CD4-positive, CD25-positive, alpha-beta regulatory T cell (primary cell): ENCODE data around the gene DUOX1. TPM values are rescaled to one million over a fixed set of nuclear protein-coding genes. Genes with fewer than 3 reads are reported as not detected.

ENCODE experiments used
- ATAC-seq, 2 donors: fragments of 150-1000 bp; cut with Tn5 transposase; one replicate each; pipeline ENCODE4 v1.10.0; 2021; ENCODE audit warnings: low read depth in 2 of 2, moderate number of reproducible peaks in 2 of 2, moderate library complexity in 1 of 2
- DNase-seq, 3 donors: peaks; one replicate each; pipeline versions ENCODE4 v3.0.0 to v3.0.0-alpha.2; 2012 to 2022; ENCODE audit warnings: mixed read lengths in 1 of 3
- H3K27ac ChIP-seq: one replicate; pipeline ENCODE4 v1.7.0; 2013; ENCODE audit warnings: mild to moderate bottlenecking, low read length; ENCODE audit not compliant: insufficient read depth, poor library complexity, severe bottlenecking
- H3K27me3 ChIP-seq: one replicate; pipeline ENCODE4 v1.7.0; 2013; ENCODE audit warnings: low read length; ENCODE audit not compliant: control insufficient read depth, insufficient read depth
- H3K36me3 ChIP-seq: one replicate; pipeline ENCODE4 v1.7.0; 2013; ENCODE audit warnings: mild to moderate bottlenecking, low read length, moderate library complexity; ENCODE audit not compliant: control insufficient read depth, insufficient read depth
- H3K4me1 ChIP-seq: 2 replicates; pipeline ENCODE4 v1.7.0; 2013; ENCODE audit warnings: mild to moderate bottlenecking, low read length; ENCODE audit not compliant: insufficient read depth, control insufficient read depth, poor library complexity, severe bottlenecking
- H3K4me3 ChIP-seq: one replicate; pipeline ENCODE4 v1.7.0; 2013; ENCODE audit warnings: low read depth, mild to moderate bottlenecking, low read length, moderate library complexity
- H3K9me3 ChIP-seq, 2 experiments: 1 replicate in 1 of 2; 2 replicates in 1 of 2; pipeline ENCODE4 v1.7.0; 2013; ENCODE audit warnings: low read length in 2 of 2, mild to moderate bottlenecking in 1 of 2, moderate library complexity in 1 of 2; ENCODE audit not compliant: control insufficient read depth in 2 of 2
- H3K27ac Mint-ChIP-seq, 3 donors: one replicate each; pipeline ENCODE4 v1.8.0; 2020 to 2022; ENCODE audit warnings: mild to moderate bottlenecking in 3 of 3, mixed read lengths in 3 of 3, moderate library complexity in 2 of 3
- H3K27me3 Mint-ChIP-seq: one replicate; pipeline ENCODE4 v1.8.0; 2022; ENCODE audit warnings: mild to moderate bottlenecking, mixed read lengths
- H3K36me3 Mint-ChIP-seq: one replicate; pipeline ENCODE4 v1.8.0; 2020; ENCODE audit warnings: mixed read lengths
- H3K4me1 Mint-ChIP-seq, 4 donors: one replicate each; pipeline ENCODE4 v1.8.0; 2020 to 2022; ENCODE audit warnings: mixed read lengths in 4 of 4, mild to moderate bottlenecking in 1 of 4
- H3K4me3 Mint-ChIP-seq, 4 donors: one replicate each; pipeline ENCODE4 v1.8.0; 2020 to 2022; ENCODE audit warnings: mild to moderate bottlenecking in 4 of 4, mixed read lengths in 4 of 4, moderate library complexity in 3 of 4
- H3K9me3 Mint-ChIP-seq, 7 donors: one replicate each; pipeline ENCODE4 v1.8.0; 2020 to 2022; ENCODE audit warnings: mixed read lengths in 7 of 7, mild to moderate bottlenecking in 3 of 7, moderate library complexity in 2 of 7
- polyA plus RNA-seq, 4 donors: library from polyadenylated mRNA; unstranded; fragments of 300-500 nt; fragmentation: Illumina TruSeq; gene quantifications; one replicate each; pipeline ENCODE4 v1.2.3, GENCODE V29; 2021
- total RNA-seq: library from RNA; stranded (reverse); gene quantifications from one replicate; pipeline ENCODE4 v1.2.3, GENCODE V29; 2022

The DUOX1 gene
- total and polyA plus RNA-seq, 5 donors from 2014 or later, result 0.72 to 1.6 (median 1.2) TPM; not detected in 1

DNA sequence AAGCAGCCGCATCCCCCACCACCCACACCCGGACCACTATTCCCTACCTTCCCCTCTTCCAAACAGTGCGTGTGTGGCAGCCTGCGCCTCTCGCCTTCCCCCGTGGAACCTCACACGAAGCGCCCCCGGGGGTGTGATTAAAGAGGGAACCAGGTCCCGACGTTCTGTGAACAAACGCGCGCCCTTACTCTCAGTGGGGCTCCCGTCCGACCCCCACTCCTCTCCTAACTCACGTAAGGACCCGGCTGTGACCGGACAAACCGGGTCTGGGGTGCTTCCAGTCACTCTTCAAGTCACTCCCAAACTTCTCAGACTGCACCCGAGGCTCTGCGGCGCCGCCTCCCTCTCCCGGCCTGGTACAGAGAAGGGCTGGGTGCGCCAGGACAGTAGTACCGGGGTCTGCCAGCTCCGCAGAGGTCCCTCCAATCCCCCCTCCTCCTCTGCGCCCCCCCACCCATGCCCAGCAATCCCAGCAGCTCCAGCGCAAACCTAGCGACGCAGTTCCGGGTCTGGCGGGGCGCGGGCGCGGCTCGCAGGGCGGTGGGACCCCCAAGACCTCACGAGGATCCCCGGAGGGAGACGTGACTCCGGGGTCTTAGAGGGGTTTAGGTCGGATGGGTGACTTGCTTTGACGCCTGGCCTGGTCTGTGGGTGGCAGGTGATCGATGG is 689 bp upstream of the DUOX1 start:
- DNase-seq (no peak), ATAC-seq (no peak)
- Mint-ChIP-seq H3K36me3 (no peaks in the 10 kb centered on the region), H3K27me3 (peaks cover 73% of the 10 kb centered on the region), H3K27ac (no peak overlapping the region), H3K4me3 (peak overlapping the region in 1 of 4 donors; percentile 55), H3K4me1 (peaks cover 0 to 14% (median 2%) of the 10 kb centered on the region in 4 donors), H3K9me3 (peaks cover 0 to 3% (median 0%) of the 10 kb centered on the region in 7 donors)
- no peak overlapping the region for H3K27ac ChIP-seq
- H3K4me1 ChIP-seq, result peaks cover 9% of the 10 kb centered on the region
- no peaks in the 10 kb centered on the region for H3K36me3 ChIP-seq
- H3K4me3 ChIP-seq, result no peak overlapping the region
- H3K27me3 ChIP-seq, result peaks cover 59% of the 10 kb centered on the region
- no peaks in the 10 kb centered on the region for H3K9me3 ChIP-seq

DNA sequence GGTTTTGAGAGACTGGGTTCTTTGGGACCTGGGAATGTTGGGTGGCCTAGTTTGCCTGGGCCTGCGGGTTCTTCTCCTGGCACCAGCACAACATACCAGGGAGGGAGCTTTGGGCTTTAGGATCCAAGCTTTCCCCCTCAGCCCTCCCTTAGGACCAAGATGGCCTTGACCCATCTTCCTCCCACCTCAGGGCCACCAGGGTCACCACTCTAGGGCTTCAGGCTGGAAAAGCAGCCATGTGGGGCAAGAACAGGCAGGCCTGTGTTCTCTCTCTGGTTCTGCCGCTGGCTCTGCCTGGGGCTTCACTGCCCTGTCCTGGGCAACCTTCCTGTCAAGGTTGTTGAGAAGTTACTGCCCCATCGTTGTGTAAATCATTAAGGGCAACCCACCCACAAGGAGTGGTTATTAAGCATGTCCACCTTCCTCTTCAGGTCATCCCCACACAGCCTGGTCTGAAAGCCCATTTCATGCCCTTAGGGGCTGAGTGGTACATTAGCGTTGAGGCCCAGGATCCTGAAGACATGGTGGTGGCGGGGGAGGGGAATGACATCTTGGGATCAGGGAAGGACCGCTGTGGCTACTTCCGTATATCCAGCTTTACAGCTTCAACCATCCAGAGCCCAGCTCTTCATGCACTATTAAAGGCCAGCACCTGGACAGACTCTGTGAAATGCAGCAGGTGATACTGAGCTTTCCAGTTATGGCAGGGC is 652 bp downstream of the DUOX1 start:
- DNase-seq (no peak), ATAC-seq (no peak)
- no peaks in the 10 kb centered on the region for H3K36me3 ChIP-seq
- Mint-ChIP-seq H3K9me3 (peaks cover 0 to 3% (median 0%) of the 10 kb centered on the region in 7 donors), H3K27ac (no peak overlapping the region), H3K4me3 (peak overlapping the region in 1 of 4 donors; percentile 48), H3K27me3 (peaks cover 75% of the 10 kb centered on the region), H3K4me1 (peaks cover 0 to 23% (median 4%) of the 10 kb centered on the region in 4 donors), H3K36me3 (no peaks in the 10 kb centered on the region)
- H3K27me3 ChIP-seq, result peaks cover 56% of the 10 kb centered on the region
- no peak overlapping the region for H3K4me3 ChIP-seq
- no peaks in the 10 kb centered on the region for H3K9me3 ChIP-seq
- H3K27ac ChIP-seq, result no peak overlapping the region
- H3K4me1 ChIP-seq, result peaks cover 14% of the 10 kb centered on the region

DNA sequence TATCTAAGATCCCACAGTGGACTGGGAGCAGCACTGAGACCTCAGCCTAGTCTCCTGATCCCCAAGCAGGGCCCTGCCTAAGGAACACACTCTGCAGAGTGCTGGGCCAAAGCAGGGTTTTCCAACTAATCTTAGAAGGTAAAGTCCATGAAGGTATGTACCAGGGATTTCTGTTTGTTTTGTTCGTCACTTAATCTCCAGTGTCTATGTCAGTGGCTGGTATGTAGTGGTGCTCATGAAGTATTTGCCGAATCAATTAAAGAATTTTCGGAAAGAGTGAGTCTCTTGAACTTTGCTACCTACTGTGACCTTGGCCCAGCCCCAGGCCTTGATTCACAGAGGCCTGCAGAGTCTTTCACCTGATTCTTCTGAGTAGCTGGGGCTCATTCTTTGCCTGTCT is 1.7 kb downstream of the DUOX1 start:
- H3K4me1 Mint-ChIP-seq, result peaks cover 0 to 29% (median 5%) of the 10 kb centered on the region in 4 donors
- no peak overlapping the region for H3K4me3 ChIP-seq

DNA sequence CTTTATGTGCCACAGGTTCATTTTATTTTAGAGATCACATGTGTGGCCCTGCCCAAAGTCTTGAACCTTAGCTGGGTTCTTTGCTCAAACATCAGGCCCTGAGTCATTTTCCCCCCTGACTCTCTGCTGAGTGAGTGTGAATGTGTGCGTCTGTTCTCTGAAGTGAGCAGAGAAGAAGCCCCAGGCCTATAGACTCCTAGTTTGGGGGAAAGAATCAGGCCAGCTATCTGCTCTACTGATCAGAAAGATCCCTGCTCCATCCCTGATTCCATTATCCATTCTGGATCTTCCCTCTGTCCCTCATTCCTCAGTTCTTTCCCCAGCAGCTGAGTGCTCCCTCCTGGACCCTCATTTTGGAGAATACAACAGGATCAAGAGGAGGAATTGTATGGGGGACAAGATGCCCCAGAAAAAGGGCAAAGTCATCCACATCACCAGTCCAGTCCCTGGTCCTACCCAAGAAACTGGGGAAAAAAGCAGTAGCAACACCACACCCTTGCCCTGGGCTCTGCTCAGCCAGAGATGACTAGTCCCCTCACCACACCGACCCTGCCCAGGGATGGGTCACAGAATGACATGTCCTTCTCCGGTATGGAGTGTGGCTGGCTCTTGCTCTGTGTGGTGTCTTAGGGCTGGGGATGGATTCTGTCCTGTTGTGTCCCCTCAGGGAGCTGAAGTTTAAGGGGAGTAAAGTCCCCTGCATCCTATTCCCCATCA is 3.2 kb downstream of the DUOX1 start:
- H3K27ac Mint-ChIP-seq, result no peak overlapping the region
- H3K4me3 ChIP-seq, result no peak overlapping the region
- peaks cover 0 to 3% (median 0%) of the 10 kb centered on the region in 7 donors for H3K9me3 Mint-ChIP-seq
- peaks cover 0 to 31% (median 5%) of the 10 kb centered on the region in 4 donors for H3K4me1 Mint-ChIP-seq
- DNase-seq (no peak), ATAC-seq (no peak)
- H3K36me3 ChIP-seq, result no peaks in the 10 kb centered on the region
- H3K4me3 Mint-ChIP-seq, result no peak overlapping the region
- H3K27me3 ChIP-seq, result peaks cover 40% of the 10 kb centered on the region
- no peaks in the 10 kb centered on the region for H3K9me3 ChIP-seq
- no peaks in the 10 kb centered on the region for H3K36me3 Mint-ChIP-seq
- H3K27ac ChIP-seq, result no peak overlapping the region
- H3K4me1 ChIP-seq, result peaks cover 20% of the 10 kb centered on the region
- H3K27me3 Mint-ChIP-seq, result peaks cover 62% of the 10 kb centered on the region

More for the DNA sequence above, 1.7 kb downstream of the DUOX1 start:
- peaks cover 70% of the 10 kb centered on the region for H3K27me3 Mint-ChIP-seq
- no peak overlapping the region for H3K27ac Mint-ChIP-seq
- H3K27ac ChIP-seq, result no peak overlapping the region
- peaks cover 48% of the 10 kb centered on the region for H3K27me3 ChIP-seq
- H3K4me3 Mint-ChIP-seq, result no peak overlapping the region
- H3K36me3 Mint-ChIP-seq, result no peaks in the 10 kb centered on the region
- ATAC-seq, result no peak
- H3K9me3 ChIP-seq, result no peaks in the 10 kb centered on the region
- H3K36me3 ChIP-seq, result no peaks in the 10 kb centered on the region
- peaks cover 0 to 3% (median 0%) of the 10 kb centered on the region in 7 donors for H3K9me3 Mint-ChIP-seq
- no peak for DNase-seq
- peaks cover 20% of the 10 kb centered on the region for H3K4me1 ChIP-seq

DNA sequence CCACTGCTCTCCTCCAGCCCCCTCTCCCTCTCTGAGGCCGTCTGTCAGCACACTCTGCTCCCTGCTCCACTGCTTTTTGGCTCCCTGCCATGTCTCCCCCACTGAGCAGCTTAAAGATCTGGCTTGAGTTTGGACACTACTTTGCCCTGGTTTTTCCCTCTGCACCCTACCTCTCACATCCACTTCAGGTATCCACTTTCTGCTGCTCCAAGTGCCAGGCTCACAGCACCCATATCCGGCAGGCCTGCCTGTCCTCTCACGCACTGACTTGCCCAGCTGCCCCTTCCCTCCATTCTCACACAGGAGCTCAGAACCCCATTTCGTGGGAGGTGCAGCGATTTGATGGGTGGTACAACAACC is 3.7 kb downstream of the DUOX1 start:
- ATAC-seq, result no peak
- no peak for DNase-seq
- H3K9me3 ChIP-seq, result no peaks in the 10 kb centered on the region
- H3K4me1 Mint-ChIP-seq, result peaks cover 0 to 27% (median 6%) of the 10 kb centered on the region in 4 donors
- peaks cover 20% of the 10 kb centered on the region for H3K4me1 ChIP-seq
- peaks cover 34% of the 10 kb centered on the region for H3K27me3 ChIP-seq
- H3K9me3 Mint-ChIP-seq, result peaks cover 0 to 3% (median 0%) of the 10 kb centered on the region in 7 donors
- peaks cover 59% of the 10 kb centered on the region for H3K27me3 Mint-ChIP-seq
- H3K27ac ChIP-seq, result no peak overlapping the region
- H3K4me3 Mint-ChIP-seq, result no peak overlapping the region
- H3K4me3 ChIP-seq, result no peak overlapping the region
- no peaks in the 10 kb centered on the region for H3K36me3 ChIP-seq
- H3K27ac Mint-ChIP-seq, result no peak overlapping the region
- H3K36me3 Mint-ChIP-seq, result no peaks in the 10 kb centered on the region

DNA sequence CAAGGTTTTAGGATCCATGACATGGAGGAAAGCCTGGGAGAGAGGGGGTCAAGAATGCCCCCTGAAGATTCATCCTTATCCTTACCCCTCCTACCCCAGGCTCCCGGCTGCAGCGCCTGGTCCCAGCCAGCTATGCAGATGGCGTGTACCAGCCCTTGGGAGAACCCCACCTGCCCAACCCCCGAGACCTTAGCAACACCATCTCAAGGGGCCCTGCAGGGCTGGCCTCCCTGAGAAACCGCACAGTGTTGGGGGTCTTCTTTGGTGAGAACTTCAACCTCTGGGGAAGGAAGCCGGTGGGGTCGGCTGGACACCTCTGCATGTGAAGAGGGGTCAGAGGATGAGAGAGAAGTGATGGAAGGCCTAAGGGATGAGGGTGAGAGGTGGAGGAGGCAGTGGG is 4.3 kb downstream of the DUOX1 start:
- H3K4me1 ChIP-seq, result peaks cover 18% of the 10 kb centered on the region
- H3K27ac Mint-ChIP-seq, result no peak overlapping the region
- ATAC-seq (no peak), DNase-seq (no peak)
- no peaks in the 10 kb centered on the region for H3K36me3 ChIP-seq
- H3K27me3 ChIP-seq, result peaks cover 31% of the 10 kb centered on the region
- peaks cover 57% of the 10 kb centered on the region for H3K27me3 Mint-ChIP-seq
- H3K4me3 Mint-ChIP-seq, result no peak overlapping the region
- H3K36me3 Mint-ChIP-seq, result no peaks in the 10 kb centered on the region
- no peak overlapping the region for H3K27ac ChIP-seq
- peaks cover 0 to 3% (median 0%) of the 10 kb centered on the region in 7 donors for H3K9me3 Mint-ChIP-seq
- H3K4me1 Mint-ChIP-seq, result peaks cover 0 to 22% (median 7%) of the 10 kb centered on the region in 4 donors
- H3K4me3 ChIP-seq, result no peak overlapping the region
- no peaks in the 10 kb centered on the region for H3K9me3 ChIP-seq

DNA sequence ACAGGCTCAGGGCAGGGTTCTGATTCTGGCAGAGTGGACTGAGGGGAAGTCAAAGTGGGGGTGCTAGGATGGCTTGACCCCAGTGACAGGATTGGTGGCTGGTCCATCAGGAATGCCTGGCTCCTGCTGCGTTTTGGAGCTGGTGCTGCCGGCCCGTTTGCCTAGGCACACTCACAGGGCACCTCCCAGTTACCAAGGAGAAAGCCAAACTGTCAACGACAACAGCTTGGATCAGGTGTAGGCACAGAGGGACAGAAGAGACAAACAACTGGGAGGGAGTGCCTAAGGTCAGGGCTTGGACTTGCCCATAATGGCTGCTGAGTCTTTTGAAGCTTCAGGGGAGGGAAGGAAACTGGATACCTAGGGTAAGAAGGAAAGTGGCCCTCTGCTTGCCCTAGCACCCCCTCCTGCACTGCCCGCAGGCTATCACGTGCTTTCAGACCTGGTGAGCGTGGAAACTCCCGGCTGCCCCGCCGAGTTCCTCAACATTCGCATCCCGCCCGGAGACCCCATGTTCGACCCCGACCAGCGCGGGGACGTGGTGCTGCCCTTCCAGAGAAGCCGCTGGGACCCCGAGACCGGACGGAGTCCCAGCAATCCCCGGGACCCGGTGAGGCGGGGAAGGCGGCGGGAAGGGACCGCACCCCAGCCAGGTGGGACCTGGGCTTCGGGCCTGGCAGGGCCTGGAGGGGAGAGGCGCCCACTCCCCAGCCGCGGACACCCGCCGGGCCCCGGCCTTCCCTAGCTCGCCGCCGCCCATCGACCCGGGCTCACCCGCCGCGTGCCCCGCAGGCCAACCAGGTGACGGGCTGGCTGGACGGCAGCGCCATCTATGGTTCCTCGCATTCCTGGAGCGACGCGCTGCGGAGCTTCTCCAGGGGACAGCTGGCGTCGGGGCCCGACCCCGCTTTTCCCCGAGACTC is 5.1 kb downstream of the DUOX1 start:
- Histone ChIP-seq H3K9me3 (no peaks in the 10 kb centered on the region), H3K27me3 (peaks cover 29% of the 10 kb centered on the region), H3K27ac (no peak overlapping the region), H3K4me3 (no peak overlapping the region), H3K36me3 (no peaks in the 10 kb centered on the region), H3K4me1 (peaks cover 11% of the 10 kb centered on the region)
- H3K9me3 Mint-ChIP-seq, result peaks cover 0 to 3% (median 0%) of the 10 kb centered on the region in 7 donors
- H3K4me3 Mint-ChIP-seq, result peak overlapping the region in 3 of 4 donors; percentile 63 to 78 (median 75)
- peaks cover 0 to 22% (median 7%) of the 10 kb centered on the region in 4 donors for H3K4me1 Mint-ChIP-seq
- DNase-seq, result no peak
- peaks cover 56% of the 10 kb centered on the region for H3K27me3 Mint-ChIP-seq
- peak; percentile 26 to 32 for ATAC-seq
- no peak overlapping the region for H3K27ac Mint-ChIP-seq
- H3K36me3 Mint-ChIP-seq, result no peaks in the 10 kb centered on the region
